GM12878 (cell line): ENCODE results near the gene PPP2R5B. TPM values are rescaled to one million over a fixed set of nuclear protein-coding genes. Genes with fewer than 3 reads are reported as not detected.

Source experiments
- ATAC-seq: fragments of 200-7000 bp; cut with Tn5 transposase; 3 replicates; pipeline ENCODE4 v1.9.1; 2020; ENCODE audit warnings: mild to moderate bottlenecking, moderate library complexity
- BruUV-seq: library from RNA; stranded (reverse); fragments of 400-500 nt; replicated peaks from 2 replicates; lab custom pipeline; 2021; lab: Mats Ljungman, UMichigan
- CTCF ChIA-PET: fragments of 300-600 bp; sonication (Branson Sonifier 250); formaldehyde crosslinking; extraction: SDS; loops from one replicate; lab custom pipeline; 2021; ENCODE audit warnings: inconsistent platforms; lab: Yijun Ruan, JAX
- POLR2A ChIA-PET: fragments of 350-600 bp; formaldehyde crosslinking; extraction: SDS; loops from one replicate; lab custom pipeline; 2021; ENCODE audit warnings: inconsistent platforms; lab: Charles Lee
- RAD21 ChIA-PET: fragments of 300-600 bp; sonication (Branson Sonifier 250); formaldehyde crosslinking; loops from one replicate; lab custom pipeline; 2023; ENCODE audit warnings: antibody characterized with exemption; ENCODE audit not compliant: unreplicated experiment; lab: Charles Lee
- SMC1A ChIA-PET: fragments of 300-600 bp; sonication (Branson Sonifier 250); formaldehyde crosslinking; loops from one replicate; lab custom pipeline; 2023; ENCODE audit not compliant: unreplicated experiment, uncharacterized antibody; lab: Charles Lee
- DNase-seq: peaks from one replicate; pipeline ENCODE4 v3.0.0-alpha.2; 2011; ENCODE audit warnings: low read depth, low spot score
- FAIRE-seq: peaks from 3 replicates; lab custom pipeline; 2011; peaks lifted over from hg19 to GRCh38; lab: Jason Lieb, UNC
- H2AFZ ChIP-seq: 2 replicates; pipeline ENCODE4 v1.6.0; 2011; ENCODE audit warnings: low read depth, low read length, control low read depth; ENCODE audit not compliant: control insufficient read depth
- H3K27ac ChIP-seq: 2 replicates; pipeline ENCODE4 v1.5.1; 2011; ENCODE audit warnings: control low read depth; ENCODE audit not compliant: control insufficient read depth, insufficient read depth
- H3K27me3 ChIP-seq, 2 experiments: replicated peaks in 1 of 2; 2 replicates each; pipeline versions ENCODE4 v1.6.0 to v1.6.1; 2011; ENCODE audit warnings: low read length in 1 of 2; ENCODE audit not compliant: control insufficient read depth in 2 of 2, insufficient read depth in 2 of 2
- H3K36me3 ChIP-seq, 2 experiments: 2 replicates each; pipeline ENCODE4 v1.5.1; 2011; ENCODE audit warnings: low read length in 1 of 2; ENCODE audit not compliant: control insufficient read depth in 2 of 2, insufficient read depth in 2 of 2
- H3K4me1 ChIP-seq: 2 replicates; pipeline ENCODE4 v1.6.1; 2011; ENCODE audit warnings: mild to moderate bottlenecking, low read length, moderate library complexity, mixed read lengths; ENCODE audit not compliant: control insufficient read depth, insufficient read depth
- H3K4me2 ChIP-seq: 2 replicates; pipeline ENCODE4 v1.6.0; 2011; ENCODE audit warnings: control low read depth; ENCODE audit not compliant: control insufficient read depth, insufficient read depth
- H3K4me3 ChIP-seq: fragments of 200-600 bp; sonication (generic); 2 replicates; pipeline ENCODE4 v1.5.1; 2016
- H3K79me2 ChIP-seq: 2 replicates; pipeline ENCODE4 v1.6.0; 2011; ENCODE audit warnings: low read length; ENCODE audit not compliant: control insufficient read depth, insufficient read depth
- H3K9ac ChIP-seq: 2 replicates; pipeline ENCODE4 v1.8.0; 2011; ENCODE audit warnings: low read length, control low read depth, mixed read lengths; ENCODE audit not compliant: control insufficient read depth, insufficient read depth
- H3K9me3 ChIP-seq: replicated peaks from 3 replicates; pipeline ENCODE4 v1.5.1; 2011; ENCODE audit warnings: mild to moderate bottlenecking, low read length; ENCODE audit not compliant: control insufficient read depth, insufficient read depth
- H4K20me1 ChIP-seq: 2 replicates; pipeline ENCODE4 v1.6.0; 2011; ENCODE audit not compliant: control insufficient read depth, insufficient read depth
- ATF7 ChIP-seq: fragments of 450-650 bp; IDR thresholded peaks from 2 replicates; pipeline ENCODE4 v1.6.1; 2016; ENCODE audit warnings: low read depth, mild to moderate bottlenecking
- CBX5 ChIP-seq: sonication (generic); IDR thresholded peaks from 2 replicates; pipeline ENCODE4 v1.6.1; 2016; ENCODE audit warnings: low read depth, moderate library complexity, mild to moderate bottlenecking, inconsistent platforms
- E2F8 ChIP-seq: fragments of 450-650 bp; IDR thresholded peaks from 2 replicates; pipeline ENCODE4 v1.6.1; 2018; ENCODE audit warnings: mild to moderate bottlenecking, low read depth, moderate library complexity; ENCODE audit not compliant: partially characterized antibody
- EED ChIP-seq: sonication (generic); IDR thresholded peaks from 2 replicates; pipeline ENCODE4 v1.6.1; 2016; ENCODE audit warnings: antibody characterized with exemption, low read depth
- ETV6 ChIP-seq, 2 experiments: fragments of 450-650 bp in 1 of 2; IDR thresholded peaks in 1 of 2; conservative IDR thresholded peaks in 1 of 2; 2 replicates each; pipeline ENCODE4 v1.6.1; 2014; ENCODE audit warnings: antibody characterized with exemption in 1 of 2, borderline replicate concordance in 1 of 2, low read depth in 1 of 2, mild to moderate bottlenecking in 1 of 2, moderate library complexity in 1 of 2
- EZH2 ChIP-seq: IDR thresholded peaks from 2 replicates; pipeline ENCODE4 v1.6.1; 2012; ENCODE audit warnings: low read depth, mild to moderate bottlenecking, control low read depth, inconsistent platforms, low read length, borderline replicate concordance; ENCODE audit not compliant: control insufficient read depth
- MAX ChIP-seq: IDR thresholded peaks from 2 replicates; pipeline ENCODE4 v1.6.1; 2012; ENCODE audit warnings: low read depth, low read length, improper control_type of control experiment
- NBN ChIP-seq: fragments of 450-650 bp; IDR thresholded peaks from 2 replicates; pipeline ENCODE4 v1.6.1; 2016
- NRF1 ChIP-seq: conservative IDR thresholded peaks from 2 replicates; pipeline ENCODE4 v1.6.1; 2011; ENCODE audit warnings: mild to moderate bottlenecking, low read depth, low read length, improper control_type of control experiment
- POLR2AphosphoS2 ChIP-seq: IDR thresholded peaks from 2 replicates; pipeline ENCODE4 v1.6.1; 2011; ENCODE audit warnings: low read depth, mild to moderate bottlenecking, low read length, improper control_type of control experiment, moderate library complexity
- RELA ChIP-seq: fragments of 450-650 bp; IDR thresholded peaks from 2 replicates; pipeline ENCODE4 v1.8.0; 2014; ENCODE audit warnings: borderline replicate concordance; ENCODE audit not compliant: partially characterized antibody
- RUNX3 ChIP-seq: IDR thresholded peaks from 2 replicates; pipeline ENCODE4 v1.6.1; 2012; ENCODE audit warnings: low read length, inconsistent platforms
- SIN3A ChIP-seq: IDR thresholded peaks from 2 replicates; pipeline ENCODE4 v1.6.1; 2012; ENCODE audit warnings: low read depth, low read length, improper control_type of control experiment
- ZNF622 ChIP-seq: fragments of 450-650 bp; IDR thresholded peaks from 2 replicates; pipeline ENCODE4 v1.6.1; 2017; ENCODE audit warnings: mild to moderate bottlenecking, inconsistent platforms
- WGBS: methylation state at CpG from one replicate; pipeline ENCODE4 v1.1.6; 2016; ENCODE audit warnings: low lambda C conversion rate; ENCODE audit not compliant: insufficient replicate concordance, insufficient coverage; ENCODE audit errors: missing lambda C conversion rate; 5-methylcytosine and 5-hydroxymethylcytosine counted together
- in situ Hi-C: fragments of 300-500 bp; cut with MboI; formaldehyde crosslinking; loops from 9 replicates; pipeline ENCODE4 v1.14.3; 2018; ENCODE audit warnings: mixed read lengths
- intact Hi-C: fragments of 100-400 bp; cut with micrococcal nuclease; formaldehyde crosslinking; loops from one replicate; pipeline ENCODE4 v1.14.2; 2022; ENCODE audit not compliant: unreplicated experiment
- polyA plus RNA-seq, 11 experiments: library from polyadenylated mRNA; depleted of rRNA in 4 of 11; unstranded in 6 of 11; stranded (reverse) in 5 of 11; fragments of >200 nt; fragmentation: Nextera tagmentation in 4 of 11; fragmentation: Illumina TruSeq in 1 of 11; extraction: Ambion mirVana in 4 of 11; extraction: Trizol in 1 of 11; gene quantifications; 1 replicate in 1 of 11; 2 replicates in 10 of 11; pipeline versions ENCODE4 v1.2.1 to v1.2.3, GENCODE V29; 2011 to 2016; ENCODE audit warnings: inconsistent platforms in 2 of 11, missing spikeins in 2 of 11, low read depth in 1 of 11
- total RNA-seq, 4 experiments: library from RNA; depleted of rRNA in 3 of 4; stranded (reverse); fragments of >200 nt in 3 of 4; fragmentation: Illumina TruSeq in 1 of 4; extraction: Trizol in 1 of 4; gene quantifications; 2 replicates each; pipeline versions ENCODE4 v1.2.1 to v1.2.3, GENCODE V29; 2013 to 2021

Gene PPP2R5B
- total and polyA plus RNA-seq, 10 of the 15 experiments (the other 5 are each of a cell fraction or from before 2014, with no cell fraction given): 0.08 to 6.7 (median 2.0) TPM

GRCh38 chr11:64954201-64954600, 29.7 kb downstream of the PPP2R5B start (continued):
- TF ChIP-seq POLR2AphosphoS2: no peak
- no peak for TF ChIP-seq EZH2

GRCh38 chr11:64959498-64959897, 35.0 kb downstream of the PPP2R5B start:
- Histone ChIP-seq H3K4me2 (no peak overlapping the region), H4K20me1 (no peaks in the 10 kb centered on the region), H3K9me3 (no peaks in the 10 kb centered on the region), H3K27ac (no peak overlapping the region), H3K27me3 (no peaks in the 10 kb centered on the region), H2AFZ (no peak overlapping the region), H3K9ac (no peak overlapping the region), H3K4me1 (no peaks in the 10 kb centered on the region), H3K4me3 (no peak overlapping the region), H3K36me3 (no peaks in the 10 kb centered on the region), H3K79me2 (no peaks in the 10 kb centered on the region)
- TF ChIP-seq SIN3A: no peak
- FAIRE-seq (no peak), DNase-seq (no peak), ATAC-seq (no peak)
- in situ Hi-C loops: no loop called here
- no TSS peak for BruUV-seq
- ChIA-PET RAD21 (no interaction called here), SMC1A (no interaction called here), CTCF (no interaction called here), POLR2A (no interaction called here)
- WGBS: 2% methylated on average over 3 of the region's 3 CpGs
- intact Hi-C loops: no loop called here

- intact Hi-C loops: no loop called here
- H3K79me2 ChIP-seq: no peaks in the 10 kb centered on the region
- no peaks in the 10 kb centered on the region for H3K4me1 ChIP-seq
- WGBS: 42% methylated on average over 4 of the region's 4 CpGs
- H3K4me3 ChIP-seq: no peak overlapping the region
- H4K20me1 ChIP-seq: no peaks in the 10 kb centered on the region
- no peak overlapping the region for H3K4me2 ChIP-seq
- no peak overlapping the region for H2AFZ ChIP-seq
- TF ChIP-seq ETV6 (conservative IDR thresholded peaks at IDR 0.05 in 1 of 2, IDR thresholded peaks at IDR 0.05 in 1 of 2; ENCODE audit: borderline replicate concordance in 1 of 2, low read depth in 1 of 2) (no peak), EZH2 (no peak), E2F8 (no peak), EED (no peak), RUNX3 (no peak), RELA (no peak), NBN (no peak), ZNF622 (no peak), ATF7 (no peak), MAX (no peak), CBX5 (no peak), NRF1 (no peak)
- TF ChIP-seq, all 136 proteins: peak for 0
- BruUV-seq: no TSS peak
- FAIRE-seq: no peak
- Histone ChIP-seq H3K27me3 (no peaks in the 10 kb centered on the region), H3K27ac (no peak overlapping the region), H3K9me3 (no peaks in the 10 kb centered on the region), H3K9ac (no peak overlapping the region), H3K36me3 (no peaks in the 10 kb centered on the region)
- CTCF ChIA-PET: no interaction called here
- no peak for ATAC-seq
- in situ Hi-C loops: no loop called here
- RAD21 ChIA-PET: no interaction called here
- SMC1A ChIA-PET: no interaction called here
- no peak for DNase-seq
- POLR2A ChIA-PET: no interaction called here
These were observed 36.2 kb downstream of the PPP2R5B start for GRCh38 chr11:64960719-64961118.
